ENCODE results near the gene COL24A1.

The COL24A1 gene

GRCh38 chr1:86104606-86105532 lies 51.7 kb downstream of the COL24A1 start:
- DNase-seq (ENCODE audit: low read depth, low spot score) = no peak
- H3K4me3 ChIP-seq (ENCODE audit: low read depth, low read length) = no peak overlapping the region
- TF ChIP-seq CTCF (IDR thresholded peaks at IDR 0.05; ENCODE audit: insufficient read depth, low read length, missing control alignments) = no peak
- CTCF ChIA-PET = no interaction called here
- POLR2A ChIA-PET = no interaction called here

- POLR2A ChIA-PET = no interaction called here
- TF ChIP-seq CTCF (IDR thresholded peaks at IDR 0.05; ENCODE audit: insufficient read depth, low read length, missing control alignments) = no peak
- H3K4me3 ChIP-seq (ENCODE audit: low read depth, low read length) = no peak overlapping the region
- CTCF ChIA-PET = no interaction called here
- no peak for DNase-seq (ENCODE audit: low read depth, low spot score)
Measured at GRCh38 chr1:86101616-86102015, 55.0 kb downstream of the COL24A1 start.

GRCh38 chr1:86100401-86100800 lies 56.2 kb downstream of the COL24A1 start:
- TF ChIP-seq CTCF (IDR thresholded peaks at IDR 0.05; ENCODE audit: insufficient read depth, low read length, missing control alignments) = no peak

GRCh38 chr1:86089765-86090164 lies 66.8 kb downstream of the COL24A1 start:
- H3K4me3 ChIP-seq (ENCODE audit: low read depth, low read length) = no peak overlapping the region
- POLR2A ChIA-PET = no interaction called here
- no peak for TF ChIP-seq CTCF (IDR thresholded peaks at IDR 0.05; ENCODE audit: insufficient read depth, low read length, missing control alignments)
- CTCF ChIA-PET = no interaction called here
- DNase-seq (ENCODE audit: low read depth, low spot score) = no peak

More at GRCh38 chr1:86100401-86100800, 56.2 kb downstream of the COL24A1 start:
- H3K4me3 ChIP-seq (ENCODE audit: low read depth, low read length) = no peak overlapping the region
- POLR2A ChIA-PET = no interaction called here
- CTCF ChIA-PET = no interaction called here
- DNase-seq (ENCODE audit: low read depth, low spot score) = no peak

- POLR2A ChIA-PET = no interaction called here
- CTCF ChIA-PET = no interaction called here
- no peak overlapping the region for H3K4me3 ChIP-seq (ENCODE audit: low read depth, low read length)
- no peak for DNase-seq (ENCODE audit: low read depth, low spot score)
- no peak for TF ChIP-seq CTCF (IDR thresholded peaks at IDR 0.05; ENCODE audit: insufficient read depth, low read length, missing control alignments)
Measured at GRCh38 chr1:86085741-86086409, 70.7 kb downstream of the COL24A1 start.

GRCh38 chr1:86084998-86085397 lies 71.6 kb downstream of the COL24A1 start:
- TF ChIP-seq CTCF (IDR thresholded peaks at IDR 0.05; ENCODE audit: insufficient read depth, low read length, missing control alignments) = no peak
- ChIA-PET POLR2A (no interaction called here), CTCF (no interaction called here)
- no peak for DNase-seq (ENCODE audit: low read depth, low spot score)
- no peak overlapping the region for H3K4me3 ChIP-seq (ENCODE audit: low read depth, low read length)

All from AG04449 (cell line).